ENCODE results near the gene GNG7. TPM values are rescaled to one million over a fixed set of nuclear protein-coding genes. Genes with fewer than 3 reads are reported as not detected.
A peak's percentile ranks its signal among the peaks of the same experiment; 100 is the strongest.

Gene GNG7
- polyA plus RNA-seq, 1 of the 3 experiments (the other 2 are of a cell fraction): 2.2 TPM

DNA sequence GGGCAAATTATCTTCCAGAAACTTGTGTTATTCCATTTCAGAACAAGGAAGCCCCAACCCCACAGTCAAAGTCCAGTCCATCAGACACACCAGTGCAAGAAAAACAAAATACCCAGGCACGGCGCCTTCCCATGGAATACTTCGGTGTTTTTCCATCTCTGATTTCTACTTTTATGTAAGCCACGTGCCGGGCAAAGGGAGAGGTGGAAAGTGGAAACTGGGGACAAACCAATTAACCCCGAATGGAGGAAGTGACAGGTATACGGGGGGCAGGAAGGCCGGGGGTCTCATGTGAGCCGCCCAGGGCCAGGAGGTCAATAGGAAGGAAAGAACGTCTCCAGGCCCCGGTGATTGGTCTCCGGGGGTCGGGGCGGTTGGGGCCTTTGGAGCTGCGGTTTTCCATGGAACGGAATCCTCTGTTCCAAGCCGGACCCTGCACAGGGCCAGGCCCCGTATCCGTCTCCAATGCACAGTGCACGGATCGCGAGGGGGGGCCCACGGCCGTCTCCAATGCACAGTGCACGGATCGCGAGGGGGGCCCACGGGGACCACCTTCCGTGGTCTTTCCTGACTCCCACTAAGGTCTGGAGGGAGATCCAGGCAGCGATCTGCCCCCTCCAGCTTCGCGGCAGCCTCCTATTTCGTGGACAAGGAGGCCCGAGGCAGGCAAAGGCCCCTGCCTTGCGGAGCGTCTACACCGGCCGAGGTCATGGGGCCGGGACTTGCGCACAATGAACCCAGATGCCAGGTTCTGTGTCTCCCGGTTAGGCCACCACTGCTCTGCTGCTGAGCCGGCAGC lies 146.9 kb downstream of the GNG7 start:
- no peak for TF ChIP-seq JUND (IDR thresholded peaks at IDR 0.05)
- TF ChIP-seq TEAD4 (IDR thresholded peaks at IDR 0.05; ENCODE audit: borderline replicate concordance, insufficient read depth): no peak
- TF ChIP-seq, protein P1, sequence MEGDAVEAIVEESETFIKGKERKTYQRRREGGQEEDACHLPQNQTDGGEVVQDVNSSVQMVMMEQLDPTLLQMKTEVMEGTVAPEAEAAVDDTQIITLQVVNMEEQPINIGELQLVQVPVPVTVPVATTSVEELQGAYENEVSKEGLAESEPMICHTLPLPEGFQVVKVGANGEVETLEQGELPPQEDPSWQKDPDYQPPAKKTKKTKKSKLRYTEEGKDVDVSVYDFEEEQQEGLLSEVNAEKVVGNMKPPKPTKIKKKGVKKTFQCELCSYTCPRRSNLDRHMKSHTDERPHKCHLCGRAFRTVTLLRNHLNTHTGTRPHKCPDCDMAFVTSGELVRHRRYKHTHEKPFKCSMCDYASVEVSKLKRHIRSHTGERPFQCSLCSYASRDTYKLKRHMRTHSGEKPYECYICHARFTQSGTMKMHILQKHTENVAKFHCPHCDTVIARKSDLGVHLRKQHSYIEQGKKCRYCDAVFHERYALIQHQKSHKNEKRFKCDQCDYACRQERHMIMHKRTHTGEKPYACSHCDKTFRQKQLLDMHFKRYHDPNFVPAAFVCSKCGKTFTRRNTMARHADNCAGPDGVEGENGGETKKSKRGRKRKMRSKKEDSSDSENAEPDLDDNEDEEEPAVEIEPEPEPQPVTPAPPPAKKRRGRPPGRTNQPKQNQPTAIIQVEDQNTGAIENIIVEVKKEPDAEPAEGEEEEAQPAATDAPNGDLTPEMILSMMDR (IDR thresholded peaks at IDR 0.05): no peak
- Histone ChIP-seq H3K9ac (no peak overlapping the region), H3K36me3 (replicated peaks in 1 of 2; ENCODE audit: control insufficient read depth in 1 of 2, insufficient read depth in 2 of 2, low read length in 1 of 2) (no peaks in the 10 kb centered on the region), H3K79me2 (ENCODE audit: insufficient read depth) (no peaks in the 10 kb centered on the region), H3K4me1 (ENCODE audit: control insufficient read depth in 1 of 2, insufficient read depth in 2 of 2, low read depth in 1 of 2, low read length in 1 of 2) (peaks cover 0 to 4% of the 10 kb centered on the region in 2 experiments; a peak in 1 of 4 replicates), H3K9me3 (no peaks in the 10 kb centered on the region), H3K9me2 (no peaks in the 10 kb centered on the region), H3F3A (replicated peaks; ENCODE audit: insufficient read depth) (peaks cover 23% of the 10 kb centered on the region), H3K27ac (ENCODE audit: low read depth in 2 of 2, low read length in 1 of 2) (no peak overlapping the region), H3K4me3 (ENCODE audit: low read depth in 2 of 2, low read length in 1 of 2) (no peak overlapping the region), H3K27me3 (ENCODE audit: insufficient read depth) (no peaks in the 10 kb centered on the region), H2AFZ (ENCODE audit: low read depth) (no peak overlapping the region), H4K20me1 (ENCODE audit: insufficient read depth) (no peaks in the 10 kb centered on the region), H3K4me2 (no peak overlapping the region)
- POLR2A ChIA-PET: interaction anchor here (0.5 kb wide), 1 partner anchor 107 kb away, joined by 4 read pairs; no protein-coding TSS in a partner anchor
- CTCF ChIA-PET: interaction anchor here (1.1 kb wide), 1 partner anchor 24 kb away, joined by 3 read pairs; no protein-coding TSS in a partner anchor
- WGBS (ENCODE audit: low lambda C conversion rate): 93% methylated on average over 29 of the region's 42 CpGs
- no peak for DNase-seq

DNA sequence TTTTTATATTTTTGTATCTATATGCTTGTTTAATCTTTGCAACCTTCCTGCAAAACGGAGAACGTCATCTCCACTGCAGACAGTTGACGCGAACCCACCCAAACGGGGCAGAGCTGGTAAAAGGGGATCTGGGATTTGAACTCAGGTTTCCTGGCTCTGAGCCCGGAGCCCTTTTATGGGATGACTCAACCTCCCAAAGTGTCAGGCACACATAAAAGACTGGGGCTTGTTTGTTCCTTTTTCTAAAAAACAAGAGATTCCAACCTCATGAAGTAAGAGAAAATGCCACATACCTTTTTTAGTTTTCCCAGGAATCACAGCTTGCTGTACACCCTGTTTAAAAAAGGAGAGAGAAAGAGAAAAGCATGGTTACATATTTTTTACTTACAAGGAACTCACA lies 147.6 kb downstream of the GNG7 start:
- H3K9me3 ChIP-seq: no peaks in the 10 kb centered on the region
- no peak overlapping the region for H3K27ac ChIP-seq (ENCODE audit: low read depth in 2 of 2, low read length in 1 of 2)
- peaks cover 23% of the 10 kb centered on the region for H3F3A ChIP-seq (replicated peaks; ENCODE audit: insufficient read depth)
- H3K4me2 ChIP-seq: no peak overlapping the region
- no peak for DNase-seq
- no peak overlapping the region for H3K4me3 ChIP-seq (ENCODE audit: low read depth in 2 of 2, low read length in 1 of 2)
- no peak overlapping the region for H2AFZ ChIP-seq (ENCODE audit: low read depth)
- peaks cover 0 to 4% of the 10 kb centered on the region in 2 experiments; a peak in 1 of 4 replicates for H3K4me1 ChIP-seq (ENCODE audit: control insufficient read depth in 1 of 2, insufficient read depth in 2 of 2, low read depth in 1 of 2, low read length in 1 of 2)
- TF ChIP-seq NRF1 (IDR thresholded peaks at IDR 0.05; ENCODE audit: low read depth, low read length): no peak
- TF ChIP-seq FOSL2 (IDR thresholded peaks at IDR 0.05; ENCODE audit: borderline replicate concordance, low read depth): peak; percentile 19; the same call in 1 of the 2 replicates
- TF ChIP-seq NFIC (IDR thresholded peaks at IDR 0.05; ENCODE audit: borderline replicate concordance): peak; percentile 42; the same call in 1 of the 2 replicates
- TF ChIP-seq, protein P1 (IDR thresholded peaks at IDR 0.05): no peak
- no peaks in the 10 kb centered on the region for H3K27me3 ChIP-seq (ENCODE audit: insufficient read depth)
- no peaks in the 10 kb centered on the region for H3K9me2 ChIP-seq
- H4K20me1 ChIP-seq (ENCODE audit: insufficient read depth): no peaks in the 10 kb centered on the region
- ChIA-PET CTCF (no interaction called here), POLR2A (no interaction called here)
- H3K79me2 ChIP-seq (ENCODE audit: insufficient read depth): no peaks in the 10 kb centered on the region
- no peak overlapping the region for H3K9ac ChIP-seq
- no peaks in the 10 kb centered on the region for H3K36me3 ChIP-seq (replicated peaks in 1 of 2; ENCODE audit: control insufficient read depth in 1 of 2, insufficient read depth in 2 of 2, low read length in 1 of 2)
- WGBS (ENCODE audit: low lambda C conversion rate): 33% methylated on average over 6 of the region's 6 CpGs
